Measurements from ENCODE around the gene RPL22.

The RPL22 gene

DNA sequence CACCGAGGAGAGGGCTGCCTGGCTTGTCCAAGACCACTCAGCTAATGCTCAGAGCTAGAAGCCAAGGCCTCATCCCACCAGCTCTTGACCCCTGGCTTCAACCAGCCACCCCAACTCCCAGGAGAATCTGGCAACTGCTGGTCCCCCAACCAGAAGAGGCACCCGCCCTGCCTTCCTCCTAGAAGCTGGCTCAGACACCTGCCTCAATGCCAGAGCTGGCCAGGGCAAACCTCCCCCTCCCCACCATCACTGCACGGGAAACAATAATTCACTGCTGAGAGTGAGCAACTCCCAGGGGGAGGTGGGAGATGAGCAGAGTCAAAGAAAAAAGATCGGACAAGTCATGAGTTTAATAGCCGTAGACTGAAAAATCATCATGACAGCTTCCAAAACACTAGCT lies 22.6 kb downstream of the RPL22 start:
- Mint-ChIP-seq H3K4me1 (ENCODE audit: low read depth) (peaks cover 24% of the 10 kb centered on the region), H3K27me3 (peaks cover 37% of the 10 kb centered on the region), H3K27ac (no peak overlapping the region), H3K9me3 (no peaks in the 10 kb centered on the region), H3K36me3 (ENCODE audit: low read depth) (no peaks in the 10 kb centered on the region), H3K4me3 (no peak overlapping the region)

DNA sequence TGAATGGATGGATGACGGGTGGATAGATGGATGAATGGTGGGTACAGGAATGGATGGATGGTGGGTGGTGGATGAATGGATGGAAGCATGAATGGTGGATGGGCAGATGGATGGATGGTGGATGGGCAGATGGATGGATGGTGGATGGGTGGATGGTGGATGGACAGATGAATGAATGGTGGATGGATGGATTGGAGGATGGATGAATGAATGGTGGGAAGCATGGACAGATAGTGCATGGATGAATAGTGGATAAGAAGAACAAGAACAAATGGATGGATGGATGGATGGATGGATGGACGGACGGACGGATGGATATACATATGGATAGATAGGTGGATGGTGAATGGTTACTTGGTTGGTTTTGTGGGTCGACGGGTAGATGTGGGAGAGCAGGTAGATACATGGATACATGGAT lies 24.0 kb downstream of the RPL22 start:
- no peaks in the 10 kb centered on the region for H3K9me3 Mint-ChIP-seq
- H3K27me3 Mint-ChIP-seq: peaks cover 29% of the 10 kb centered on the region
- H3K36me3 Mint-ChIP-seq (ENCODE audit: low read depth): no peaks in the 10 kb centered on the region
- no peak overlapping the region for H3K4me3 Mint-ChIP-seq
- H3K4me1 Mint-ChIP-seq (ENCODE audit: low read depth): peaks cover 11% of the 10 kb centered on the region
- H3K27ac Mint-ChIP-seq: no peak overlapping the region

DNA sequence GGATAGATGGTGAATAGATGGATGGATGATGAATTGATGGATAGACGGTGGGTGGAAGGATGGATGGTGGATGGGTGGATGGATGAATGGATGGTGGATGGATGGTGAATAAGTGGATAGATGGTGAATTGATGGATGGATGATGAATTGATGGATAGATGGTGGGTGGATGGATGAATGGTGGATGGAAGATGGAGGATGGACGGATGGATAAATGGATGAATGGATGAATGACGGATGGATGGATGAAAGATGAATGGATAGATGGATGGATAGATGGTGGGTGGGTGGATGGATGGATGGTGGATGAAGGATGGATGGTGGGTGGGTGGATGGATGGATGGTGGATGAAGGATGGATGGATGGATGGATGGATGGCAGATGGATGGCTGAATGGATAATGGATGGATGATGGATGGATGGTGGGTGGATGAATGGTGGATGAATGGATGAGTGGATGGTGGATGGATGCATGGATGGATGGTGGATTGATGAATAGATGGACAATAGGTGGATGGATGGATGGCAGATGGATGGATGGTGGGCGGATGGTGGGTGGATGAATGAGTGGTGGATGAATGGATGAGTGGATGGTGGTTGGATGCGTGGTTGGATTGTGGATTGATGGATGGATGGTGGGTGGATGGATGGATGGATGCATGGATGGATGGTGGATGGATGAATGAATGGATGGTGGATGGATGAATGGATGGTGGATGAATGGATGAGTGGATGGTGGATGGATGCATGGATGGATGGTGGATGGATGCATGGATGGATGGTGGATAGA lies 24.6 kb downstream of the RPL22 start:
- H3K27me3 Mint-ChIP-seq: peaks cover 29% of the 10 kb centered on the region
- no peaks in the 10 kb centered on the region for H3K9me3 Mint-ChIP-seq
- H3K27ac Mint-ChIP-seq: no peak overlapping the region
- peaks cover 11% of the 10 kb centered on the region for H3K4me1 Mint-ChIP-seq (ENCODE audit: low read depth)
- no peak overlapping the region for H3K4me3 Mint-ChIP-seq
- no peaks in the 10 kb centered on the region for H3K36me3 Mint-ChIP-seq (ENCODE audit: low read depth)

DNA sequence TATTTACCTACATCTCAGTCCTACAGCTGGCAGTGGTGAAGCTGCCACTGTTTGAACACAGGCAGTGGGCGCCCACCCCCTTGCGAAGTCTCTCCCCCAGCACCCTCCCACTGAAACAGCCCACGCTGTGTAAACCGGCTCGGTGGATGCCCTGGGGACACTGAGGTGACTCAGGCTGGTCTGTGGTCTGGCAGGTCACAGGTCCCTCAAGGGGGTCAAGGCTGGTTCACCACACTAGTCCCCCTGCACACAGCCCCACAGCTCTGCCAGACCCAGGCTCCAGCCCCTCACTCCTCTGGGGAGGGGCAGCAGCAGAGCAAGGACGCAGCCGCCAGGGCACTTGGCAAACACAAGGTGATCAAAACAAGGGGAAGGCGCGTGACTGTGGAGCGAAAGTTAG lies 26.8 kb downstream of the RPL22 start:
- Mint-ChIP-seq H3K4me1 (ENCODE audit: low read depth) (peaks cover 4% of the 10 kb centered on the region), H3K4me3 (no peak overlapping the region), H3K27me3 (peaks cover 13% of the 10 kb centered on the region), H3K9me3 (no peaks in the 10 kb centered on the region), H3K36me3 (ENCODE audit: low read depth) (no peaks in the 10 kb centered on the region), H3K27ac (no peak overlapping the region)

DNA sequence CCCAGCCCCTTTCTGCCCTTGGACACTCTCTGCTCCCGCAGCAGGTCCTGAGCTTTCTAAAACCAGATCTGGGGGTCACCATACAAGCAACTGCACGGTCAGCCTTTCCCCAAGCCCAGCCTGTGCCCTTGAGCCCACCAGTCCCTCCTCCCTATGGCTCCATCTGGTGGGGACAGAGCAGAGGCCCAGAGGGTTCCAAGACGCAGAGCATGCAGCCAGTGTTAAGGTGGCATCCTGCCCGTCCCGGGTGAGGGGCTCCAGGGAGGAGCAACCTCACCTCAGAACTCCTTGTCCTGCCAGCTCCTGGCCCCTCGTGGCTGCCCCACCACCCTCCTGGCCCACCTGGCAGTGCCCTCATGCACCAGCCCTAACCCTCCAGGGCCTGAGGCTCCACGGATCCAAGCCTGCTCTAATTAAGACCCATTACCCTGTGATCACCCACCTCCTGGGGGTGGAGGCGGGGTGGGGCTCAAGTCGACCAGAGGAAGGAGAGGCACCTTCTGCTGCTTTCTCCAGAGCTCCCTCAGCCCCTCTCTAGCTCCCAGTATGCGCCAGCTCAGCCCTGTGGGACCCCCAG lies 27.8 kb downstream of the RPL22 start:
- Mint-ChIP-seq H3K27me3 (peaks cover 5% of the 10 kb centered on the region), H3K9me3 (no peaks in the 10 kb centered on the region), H3K4me1 (ENCODE audit: low read depth) (no peaks in the 10 kb centered on the region), H3K27ac (no peak overlapping the region), H3K4me3 (no peak overlapping the region), H3K36me3 (ENCODE audit: low read depth) (no peaks in the 10 kb centered on the region)

DNA sequence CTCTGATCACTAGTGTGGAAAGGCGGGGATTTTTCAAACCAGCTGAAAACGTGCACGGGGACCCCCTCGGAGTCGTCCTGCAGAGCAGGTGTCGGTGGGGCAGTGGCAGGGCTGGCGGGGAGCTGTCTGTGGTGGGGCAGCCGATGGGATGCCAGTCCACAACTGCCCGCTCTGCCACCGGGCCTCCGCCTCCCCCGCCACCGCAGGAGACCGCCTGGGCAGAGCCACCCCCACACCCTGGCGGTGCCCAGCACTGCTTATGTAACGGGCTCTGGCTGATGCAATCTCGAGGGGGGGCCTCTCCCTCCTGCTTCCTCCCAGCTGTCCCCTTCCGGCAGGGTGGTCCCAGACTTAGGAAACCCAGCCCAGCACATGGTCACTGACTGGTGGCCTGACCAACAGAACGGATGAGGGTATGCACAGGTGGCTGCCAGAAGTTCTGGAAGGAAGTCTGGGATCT lies 28.6 kb downstream of the RPL22 start:
- Mint-ChIP-seq H3K27me3 (peaks cover 5% of the 10 kb centered on the region), H3K4me1 (ENCODE audit: low read depth) (no peaks in the 10 kb centered on the region), H3K36me3 (ENCODE audit: low read depth) (no peaks in the 10 kb centered on the region), H3K9me3 (no peaks in the 10 kb centered on the region), H3K4me3 (no peak overlapping the region), H3K27ac (no peak overlapping the region)

DNA sequence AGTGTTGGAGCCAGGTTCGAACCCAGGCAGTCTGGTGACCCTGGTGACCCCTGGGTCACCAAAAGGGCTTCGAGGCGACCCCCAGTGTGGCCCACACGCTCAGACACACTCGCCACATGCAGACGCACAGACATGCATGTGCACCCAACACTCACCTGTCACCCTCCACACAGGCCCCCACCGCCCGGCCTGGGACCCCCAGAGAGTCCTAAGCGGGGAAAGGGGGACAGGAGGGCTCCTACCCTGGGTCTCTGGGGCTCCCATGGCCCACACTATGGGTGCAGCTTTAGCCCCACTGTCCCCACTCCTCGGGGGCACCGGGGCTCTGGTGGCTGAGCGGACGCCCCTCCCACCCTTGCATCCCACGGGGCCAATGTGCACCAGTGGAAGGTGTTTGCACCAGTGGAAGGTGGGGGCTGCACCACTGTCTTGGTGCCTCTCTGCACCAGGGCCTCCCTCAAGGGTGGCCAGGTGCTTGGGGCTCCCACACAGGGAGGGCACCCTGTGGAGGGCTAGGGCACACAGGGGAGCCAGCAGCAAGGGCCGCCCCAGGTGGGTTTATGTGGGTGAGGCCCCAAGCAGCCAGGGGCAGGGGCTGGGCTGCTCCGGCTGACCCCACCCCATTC lies 29.2 kb downstream of the RPL22 start:
- no peaks in the 10 kb centered on the region for H3K36me3 Mint-ChIP-seq (ENCODE audit: low read depth)
- H3K27me3 Mint-ChIP-seq: peaks cover 5% of the 10 kb centered on the region
- H3K4me3 Mint-ChIP-seq: no peak overlapping the region

DNA sequence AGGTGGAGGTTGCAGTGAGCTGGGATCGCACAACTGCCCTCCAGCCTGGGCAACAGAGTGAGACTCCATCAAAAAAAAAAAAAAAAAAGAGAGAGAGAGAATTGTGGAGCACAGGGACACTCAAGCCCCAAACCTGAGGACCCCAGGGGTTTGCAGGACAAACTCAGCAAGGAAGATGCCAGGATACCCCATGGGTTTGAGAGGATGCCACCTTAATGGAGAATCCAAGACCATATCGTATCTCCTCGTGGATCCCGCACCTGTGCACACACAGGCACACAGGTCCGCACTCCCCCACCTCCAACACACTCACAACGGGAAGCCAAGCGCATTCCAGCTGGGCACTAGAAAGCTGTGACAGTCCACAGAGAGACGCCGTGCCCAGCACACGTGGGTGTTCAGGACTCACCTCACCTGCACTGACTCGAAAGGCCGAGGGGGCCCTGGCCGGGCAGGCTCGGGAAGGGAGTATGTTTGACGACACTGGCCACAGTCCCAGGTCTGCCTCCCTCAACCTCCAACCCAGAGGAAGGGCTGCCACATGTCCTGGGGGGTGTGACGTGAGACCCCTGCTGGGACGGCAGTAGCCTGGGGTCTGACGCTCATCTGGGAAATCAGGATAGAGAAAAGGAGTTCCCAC lies 30.3 kb downstream of the RPL22 start:
- Mint-ChIP-seq H3K36me3 (ENCODE audit: low read depth) (no peaks in the 10 kb centered on the region), H3K27me3 (peaks cover 5% of the 10 kb centered on the region), H3K27ac (no peak overlapping the region), H3K9me3 (no peaks in the 10 kb centered on the region), H3K4me1 (ENCODE audit: low read depth) (no peaks in the 10 kb centered on the region), H3K4me3 (no peak overlapping the region)

More for the DNA sequence above, 29.2 kb downstream of the RPL22 start:
- Mint-ChIP-seq H3K4me1 (ENCODE audit: low read depth) (no peaks in the 10 kb centered on the region), H3K27ac (no peak overlapping the region), H3K9me3 (no peaks in the 10 kb centered on the region)

DNA sequence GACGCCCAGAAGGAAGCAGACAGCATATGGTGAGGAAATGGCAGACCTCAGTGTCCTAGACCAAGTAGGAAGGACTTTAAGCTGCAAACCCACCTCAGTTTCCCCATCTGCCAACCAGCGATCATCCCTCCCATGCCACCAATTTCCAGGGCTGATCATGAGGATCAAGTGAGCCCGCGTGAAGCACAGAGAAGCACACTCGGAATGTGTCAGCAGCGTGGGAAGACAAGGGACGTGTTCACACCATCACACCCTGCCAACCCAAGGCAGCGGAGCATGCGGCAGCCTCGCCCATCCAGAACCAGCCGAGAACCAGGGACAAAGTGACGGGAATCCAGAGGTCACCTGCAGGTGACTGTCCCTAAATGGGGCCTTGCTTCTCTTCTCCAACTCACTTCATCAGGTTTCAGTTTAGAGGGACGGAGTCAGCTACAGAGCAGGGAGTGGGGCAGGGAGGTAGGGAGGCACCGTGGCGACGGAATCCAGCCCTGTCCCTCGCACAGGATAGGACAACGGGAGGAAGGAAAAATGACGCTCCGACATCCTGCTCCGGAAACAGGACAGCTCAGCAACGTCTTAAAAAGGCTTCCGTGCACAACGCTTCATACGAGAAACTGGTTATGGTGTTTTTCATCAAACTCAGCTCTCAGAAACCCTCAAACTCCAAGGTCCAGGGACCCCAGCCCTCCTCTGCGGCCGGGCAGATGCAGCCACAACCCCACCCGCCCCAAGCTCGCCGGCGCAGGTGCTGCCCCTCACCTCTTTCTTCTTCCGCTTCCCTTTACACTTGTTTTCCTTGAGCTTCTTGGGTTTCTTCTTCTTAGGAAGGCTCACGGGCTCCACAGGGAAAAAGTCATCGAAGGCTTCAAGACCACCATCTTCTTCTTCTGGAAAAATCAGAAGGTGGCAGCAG lies 31.7 kb downstream of the RPL22 start:
- no peak overlapping the region for H3K4me3 Mint-ChIP-seq
- H3K27ac Mint-ChIP-seq: no peak overlapping the region
- H3K36me3 Mint-ChIP-seq (ENCODE audit: low read depth): no peaks in the 10 kb centered on the region
- H3K9me3 Mint-ChIP-seq: no peaks in the 10 kb centered on the region
- no peaks in the 10 kb centered on the region for H3K4me1 Mint-ChIP-seq (ENCODE audit: low read depth)
- H3K27me3 Mint-ChIP-seq: peaks cover 8% of the 10 kb centered on the region

DNA sequence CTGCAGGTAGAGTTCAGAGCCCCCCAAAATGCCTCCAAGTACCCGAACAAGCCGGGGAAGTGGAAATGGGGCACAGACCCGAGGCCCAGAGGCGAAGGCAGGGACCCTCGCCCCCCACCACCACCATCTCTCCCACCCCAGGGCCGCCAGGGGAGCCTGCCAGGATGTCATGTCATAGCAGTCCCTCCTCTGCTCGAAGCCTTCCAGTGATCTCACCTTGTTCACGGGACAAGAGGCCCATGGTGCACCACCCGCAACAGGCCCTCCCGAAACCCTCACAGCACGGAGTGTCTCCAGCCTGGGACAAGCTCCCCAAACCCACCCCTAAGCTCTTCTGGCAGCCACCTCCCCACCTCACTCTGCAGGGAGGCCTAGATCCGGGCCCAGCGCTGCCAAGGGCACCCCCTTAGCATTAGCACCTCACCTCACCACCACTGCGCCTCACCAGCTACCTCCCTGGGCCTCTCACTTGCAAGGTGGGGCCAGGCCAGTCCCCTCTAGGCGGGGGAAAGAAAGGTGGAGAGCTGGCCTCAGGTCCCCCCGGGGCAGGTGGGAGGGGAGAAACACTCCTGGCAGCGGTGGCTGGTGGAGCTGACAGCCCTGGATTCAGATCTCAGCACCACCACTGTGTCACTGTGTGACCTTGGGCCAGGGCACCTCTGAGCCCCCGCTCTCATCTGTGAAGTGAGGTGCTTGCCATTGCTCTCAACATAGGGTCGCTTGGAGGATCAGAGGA lies 32.6 kb downstream of the RPL22 start:
- no peaks in the 10 kb centered on the region for H3K9me3 Mint-ChIP-seq
- no peaks in the 10 kb centered on the region for H3K4me1 Mint-ChIP-seq (ENCODE audit: low read depth)
- H3K27me3 Mint-ChIP-seq: peaks cover 8% of the 10 kb centered on the region
- H3K36me3 Mint-ChIP-seq (ENCODE audit: low read depth): no peaks in the 10 kb centered on the region
- no peak overlapping the region for H3K27ac Mint-ChIP-seq
- no peak overlapping the region for H3K4me3 Mint-ChIP-seq

DNA sequence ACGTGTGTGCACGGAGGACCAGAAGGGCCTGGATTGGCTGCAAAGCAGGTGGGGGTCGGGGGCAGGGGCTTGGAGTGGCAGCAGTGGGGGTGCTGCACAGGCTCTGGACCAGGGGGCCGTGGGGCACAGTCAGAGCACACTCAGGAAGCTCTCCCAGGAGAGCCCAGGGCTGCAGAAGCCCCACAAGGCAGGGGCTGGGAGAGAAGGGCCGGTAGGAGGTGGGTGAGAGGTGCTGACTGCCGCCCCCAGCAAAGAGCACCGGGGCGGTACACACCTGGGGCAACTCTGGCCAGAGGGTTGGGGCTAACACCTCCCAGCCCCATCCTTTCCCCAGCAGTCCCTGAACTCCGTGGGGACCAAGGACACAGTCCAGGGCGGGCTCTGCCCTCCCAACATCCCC lies 33.2 kb downstream of the RPL22 start:
- Mint-ChIP-seq H3K27ac (no peak overlapping the region), H3K4me3 (no peak overlapping the region), H3K4me1 (ENCODE audit: low read depth) (no peaks in the 10 kb centered on the region), H3K9me3 (no peaks in the 10 kb centered on the region), H3K36me3 (ENCODE audit: low read depth) (no peaks in the 10 kb centered on the region), H3K27me3 (peaks cover 4% of the 10 kb centered on the region)

DNA sequence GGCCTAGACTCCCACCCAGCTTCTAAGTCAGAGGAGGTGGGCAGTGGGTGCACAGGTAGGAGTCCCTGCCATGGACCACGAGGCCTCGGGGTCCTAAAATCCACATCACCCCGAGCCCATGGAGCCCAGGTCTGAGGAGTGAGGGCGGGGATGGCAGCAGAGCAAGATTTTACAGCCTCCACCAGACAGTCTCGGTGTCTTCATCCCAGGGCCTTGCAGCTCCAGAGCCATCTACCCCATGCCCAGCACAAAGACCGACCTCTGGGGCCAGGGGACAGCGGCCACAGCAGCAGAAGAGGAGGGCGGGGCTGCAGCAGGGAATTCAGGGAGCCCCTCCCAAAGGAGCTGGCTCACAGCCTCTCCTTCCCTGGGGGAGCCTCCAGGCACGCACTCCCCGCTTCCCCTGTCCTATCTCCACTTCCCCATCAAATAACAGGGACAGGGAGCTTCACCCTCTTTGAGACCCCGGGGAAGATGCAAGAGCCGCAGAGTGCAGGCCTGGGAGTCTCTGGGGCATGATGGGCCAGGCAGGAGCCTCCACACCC lies 33.9 kb downstream of the RPL22 start:
- no peaks in the 10 kb centered on the region for H3K4me1 Mint-ChIP-seq (ENCODE audit: low read depth)
- no peak overlapping the region for H3K4me3 Mint-ChIP-seq
- H3K27me3 Mint-ChIP-seq: peaks cover 3% of the 10 kb centered on the region
- no peaks in the 10 kb centered on the region for H3K36me3 Mint-ChIP-seq (ENCODE audit: low read depth)
- H3K9me3 Mint-ChIP-seq: no peaks in the 10 kb centered on the region
- no peak overlapping the region for H3K27ac Mint-ChIP-seq

DNA sequence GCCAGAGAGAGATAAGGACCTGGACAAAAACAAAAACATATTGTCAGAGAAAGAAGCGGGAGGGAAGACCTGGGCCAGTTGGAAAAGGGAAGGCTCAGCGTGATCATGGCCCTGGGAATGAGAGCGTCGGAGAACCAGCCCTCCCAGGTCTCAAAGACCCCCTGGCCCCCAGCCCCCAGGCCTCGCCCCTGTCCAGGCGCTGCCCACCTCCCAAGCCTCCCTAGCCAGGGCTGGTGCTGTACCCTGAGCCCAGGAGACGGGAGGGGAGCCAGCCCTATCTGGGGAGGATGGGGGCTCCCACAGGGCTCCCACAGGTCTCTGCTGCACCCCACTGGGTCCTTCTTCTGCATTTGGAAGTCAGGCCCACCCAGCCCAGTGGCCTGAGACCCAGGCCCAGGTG lies 34.4 kb downstream of the RPL22 start:
- Mint-ChIP-seq H3K9me3 (no peaks in the 10 kb centered on the region), H3K4me1 (ENCODE audit: low read depth) (no peaks in the 10 kb centered on the region), H3K4me3 (no peak overlapping the region), H3K27me3 (peaks cover 3% of the 10 kb centered on the region), H3K27ac (no peak overlapping the region), H3K36me3 (ENCODE audit: low read depth) (no peaks in the 10 kb centered on the region)
